ENCODE measurements around the gene ATRIP.

DNA sequence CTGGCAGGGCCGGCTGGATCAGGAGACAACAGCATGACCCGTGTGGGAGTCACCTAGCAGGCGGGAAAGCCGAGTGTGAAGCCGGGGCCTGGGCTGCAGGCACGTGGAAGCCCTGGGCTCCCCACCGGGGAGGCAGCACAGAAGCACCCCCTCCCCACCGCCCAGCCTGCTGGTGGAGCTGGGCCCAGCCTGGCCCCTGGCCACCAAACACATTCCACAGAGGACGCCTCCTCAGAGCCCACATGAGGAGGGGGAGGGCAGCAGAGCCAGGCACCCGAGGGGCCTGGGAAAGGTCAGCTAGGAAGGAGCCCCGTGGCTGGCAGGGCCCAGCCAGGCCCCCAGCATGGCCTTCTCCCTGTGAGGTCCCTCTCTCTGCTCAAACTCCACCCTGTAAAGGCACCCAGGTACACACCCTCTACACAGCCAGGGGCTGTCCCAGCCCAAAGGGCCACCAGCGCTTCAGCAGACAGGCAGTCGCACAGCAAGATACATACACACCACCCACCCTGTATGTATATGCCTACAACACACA is 21.2 kb upstream of the ATRIP start:
- TF ChIP-seq POLR2A (IDR thresholded peaks at IDR 0.05; ENCODE audit: low read depth, low read length) (no peak), POLR2AphosphoS5 (IDR thresholded peaks at IDR 0.05; ENCODE audit: low read depth, low read length) (no peak), SPI1 (IDR thresholded peaks at IDR 0.05; ENCODE audit: low read depth, low read length) (no peak), TAF1 (IDR thresholded peaks at IDR 0.05; ENCODE audit: low read depth, low read length) (no peak), PAX5 (IDR thresholded peaks at IDR 0.05; ENCODE audit: insufficient read depth, low read length, severe bottlenecking) (no peak)
